HUES48 (cell line): ENCODE results near the gene IL10.
"Not testable (repeated sequence)": the region's sequence is repeated elsewhere in the genome, so short reads cannot be mapped to it uniquely, and the experiment has no call there.

Experiments
- H3K27ac ChIP-seq: one replicate; pipeline ENCODE4 v1.7.0; 2013; ENCODE audit warnings: low read depth, low read length, inconsistent platforms
- H3K27me3 ChIP-seq: 2 replicates; pipeline ENCODE4 v1.6.1; 2013; ENCODE audit warnings: mild to moderate bottlenecking, low read length; ENCODE audit not compliant: control insufficient read depth, insufficient read depth
- H3K36me3 ChIP-seq: 2 replicates; pipeline ENCODE4 v1.6.1; 2013; ENCODE audit warnings: low read length; ENCODE audit not compliant: control insufficient read depth, insufficient read depth
- H3K4me1 ChIP-seq: 2 replicates; pipeline ENCODE4 v1.6.1; 2013; ENCODE audit warnings: mild to moderate bottlenecking, low read length; ENCODE audit not compliant: control insufficient read depth, insufficient read depth
- H3K4me3 ChIP-seq: 2 replicates; pipeline ENCODE4 v1.5.1; 2013; ENCODE audit warnings: mild to moderate bottlenecking, low read depth, low read length
- H3K9ac ChIP-seq: 2 replicates; pipeline ENCODE4 v1.6.1; 2013; ENCODE audit warnings: mild to moderate bottlenecking, low read depth, low read length, moderate library complexity
- H3K9me3 ChIP-seq: 2 replicates; pipeline ENCODE4 v1.6.1; 2013; ENCODE audit warnings: low read length; ENCODE audit not compliant: control insufficient read depth, insufficient read depth

The IL10 gene

GRCh38 chr1:206778031-206778430 is 5.7 kb upstream of the IL10 start:
- Histone ChIP-seq H3K4me1 (no peaks in the 10 kb centered on the region), H3K4me3 (no peak overlapping the region), H3K36me3 (no peaks in the 10 kb centered on the region), H3K9me3 (no peaks in the 10 kb centered on the region), H3K27me3 (no peaks in the 10 kb centered on the region), H3K9ac (no peak overlapping the region), H3K27ac (no peak overlapping the region)

DNA sequence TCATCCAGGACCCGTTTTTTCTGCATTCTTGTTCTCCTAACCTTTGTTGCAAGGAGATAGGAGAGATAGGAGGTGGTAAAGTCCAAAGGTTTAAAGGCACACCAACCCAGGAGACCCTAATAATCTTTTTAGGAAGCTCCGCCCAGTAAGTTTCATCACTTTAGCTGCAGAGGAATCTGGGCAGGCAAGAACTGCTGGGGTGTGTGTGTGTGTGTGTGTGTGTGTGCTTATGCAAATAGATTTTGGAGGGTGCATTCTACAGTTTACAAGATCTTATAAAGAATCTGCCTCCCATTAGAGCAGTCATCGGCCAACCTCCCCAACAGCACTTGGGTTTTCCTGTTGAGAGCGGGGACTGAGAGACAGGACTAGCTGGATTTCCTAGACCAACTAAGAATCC is 3.9 kb upstream of the IL10 start:
- Histone ChIP-seq H3K27ac (no peak overlapping the region), H3K9me3 (no peaks in the 10 kb centered on the region), H3K27me3 (no peaks in the 10 kb centered on the region), H3K36me3 (no peaks in the 10 kb centered on the region), H3K4me3 (no peak overlapping the region), H3K4me1 (no peaks in the 10 kb centered on the region), H3K9ac (no peak overlapping the region)

DNA sequence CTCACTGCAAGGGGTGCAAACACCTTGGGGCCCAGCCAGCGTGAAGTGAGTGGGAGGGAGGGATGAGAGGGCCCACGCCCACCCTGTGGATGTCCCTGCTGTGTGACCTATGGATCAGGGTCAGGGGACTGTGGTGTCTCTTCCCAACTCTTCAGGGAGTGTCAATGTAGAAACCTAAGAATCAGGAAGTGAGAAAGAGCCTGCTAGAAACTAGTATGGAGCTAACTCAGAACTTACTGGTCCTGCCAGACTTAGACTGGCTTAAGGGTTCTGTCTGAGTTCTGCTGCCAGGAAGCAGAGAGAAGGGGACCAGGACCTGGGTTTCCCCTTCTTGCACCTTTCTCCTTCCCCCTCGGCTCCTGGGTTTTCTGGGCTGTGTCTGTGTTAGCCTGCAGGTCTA is 1.8 kb upstream of the IL10 start:
- Histone ChIP-seq H3K27ac (no peak overlapping the region), H3K27me3 (no peaks in the 10 kb centered on the region), H3K9ac (no peak overlapping the region), H3K9me3 (no peaks in the 10 kb centered on the region), H3K4me3 (no peak overlapping the region), H3K4me1 (peaks cover 10% of the 10 kb centered on the region), H3K36me3 (no peaks in the 10 kb centered on the region)

DNA sequence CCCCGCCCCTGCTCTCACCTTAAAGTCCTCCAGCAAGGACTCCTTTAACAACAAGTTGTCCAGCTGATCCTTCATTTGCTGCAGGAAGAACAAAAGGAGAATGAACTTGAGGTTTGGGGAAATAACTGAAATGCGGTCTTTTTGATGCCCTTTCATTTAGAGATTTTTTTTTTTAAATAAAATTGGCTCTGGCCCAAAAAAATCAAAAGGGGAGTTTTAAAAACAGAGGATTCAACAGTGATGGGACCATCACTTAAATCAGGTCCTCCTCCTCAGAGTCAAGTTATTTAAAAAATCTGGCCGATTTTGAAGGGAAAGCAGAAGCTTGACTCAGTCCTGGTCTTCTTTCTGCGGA is 979 bp downstream of the IL10 start:
- Histone ChIP-seq H3K9me3 (no peaks in the 10 kb centered on the region), H3K4me3 (no peak overlapping the region), H3K9ac (no peak overlapping the region), H3K27ac (no peak overlapping the region), H3K36me3 (no peaks in the 10 kb centered on the region), H3K4me1 (peaks cover 21% of the 10 kb centered on the region), H3K27me3 (no peaks in the 10 kb centered on the region)

DNA sequence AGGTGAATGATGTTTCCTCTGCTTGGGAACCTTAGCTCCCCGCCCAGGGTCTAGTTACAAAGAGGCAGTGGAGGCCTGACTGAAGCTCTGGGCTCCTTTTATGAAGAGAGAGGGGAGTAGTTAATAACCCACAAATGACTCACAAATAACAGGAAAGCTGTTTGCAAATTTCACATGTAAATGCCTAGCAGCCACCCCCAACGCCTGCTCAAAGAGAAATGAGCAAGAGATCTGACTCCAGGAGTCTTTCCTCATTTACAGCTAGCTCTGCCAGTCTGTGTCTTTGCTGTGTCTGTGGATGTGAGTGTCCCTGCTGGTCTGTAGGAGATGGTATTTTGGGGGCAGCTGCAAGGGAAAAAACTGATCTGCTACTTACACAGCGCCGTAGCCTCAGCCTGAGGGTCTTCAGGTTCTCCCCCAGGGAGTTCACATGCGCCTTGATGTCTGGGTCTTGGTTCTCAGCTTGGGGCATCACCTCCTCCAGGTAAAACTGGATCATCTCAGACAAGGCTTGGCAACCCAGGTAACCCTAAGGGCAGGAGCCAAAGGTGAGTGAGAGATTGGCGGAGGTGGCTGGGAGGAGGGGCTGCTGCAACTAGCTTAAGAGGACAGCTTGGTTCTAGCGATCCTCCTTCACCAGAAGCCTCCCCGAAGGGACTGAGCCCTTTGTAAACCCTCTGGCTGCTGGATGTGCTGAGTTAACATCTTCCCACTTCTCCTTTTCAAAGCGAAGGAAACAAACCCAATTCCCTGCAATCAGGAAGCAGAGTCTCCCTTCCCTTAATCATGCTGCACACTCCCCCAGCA is 1.6 kb downstream of the IL10 start, which contains the start of gene IL19:
Gene IL19 (plus strand): TSS at position 243 of the 807 bp plus-strand sequence. CDS start 65,890 bp downstream, outside the sequence.
- no peaks in the 10 kb centered on the region for H3K27me3 ChIP-seq
- H3K36me3 ChIP-seq, result no peaks in the 10 kb centered on the region
- H3K27ac ChIP-seq, result peak within 1 kb of the TSS; percentile 22
- no peak within 1 kb of the TSS for H3K4me3 ChIP-seq
- H3K4me1 ChIP-seq, result peaks cover 21% of the 10 kb centered on the region
- no peak within 1 kb of the TSS for H3K9ac ChIP-seq
- no peaks in the 10 kb centered on the region for H3K9me3 ChIP-seq

GRCh38 chr1:206769304-206769731 is 3.0 kb downstream of the IL10 start:
- Histone ChIP-seq H3K27ac (no peak overlapping the region), H3K9me3 (no peaks in the 10 kb centered on the region), H3K4me1 (peaks cover 21% of the 10 kb centered on the region), H3K27me3 (no peaks in the 10 kb centered on the region), H3K9ac (no peak overlapping the region), H3K4me3 (no peak overlapping the region), H3K36me3 (no peaks in the 10 kb centered on the region)

GRCh38 chr1:206768472-206769303 is 3.6 kb downstream of the IL10 start:
- Histone ChIP-seq H3K4me3 (no peak overlapping the region), H3K9me3 (no peaks in the 10 kb centered on the region), H3K27ac (no peak overlapping the region), H3K4me1 (peaks cover 21% of the 10 kb centered on the region), H3K27me3 (no peaks in the 10 kb centered on the region), H3K9ac (no peak overlapping the region), H3K36me3 (no peaks in the 10 kb centered on the region)

DNA sequence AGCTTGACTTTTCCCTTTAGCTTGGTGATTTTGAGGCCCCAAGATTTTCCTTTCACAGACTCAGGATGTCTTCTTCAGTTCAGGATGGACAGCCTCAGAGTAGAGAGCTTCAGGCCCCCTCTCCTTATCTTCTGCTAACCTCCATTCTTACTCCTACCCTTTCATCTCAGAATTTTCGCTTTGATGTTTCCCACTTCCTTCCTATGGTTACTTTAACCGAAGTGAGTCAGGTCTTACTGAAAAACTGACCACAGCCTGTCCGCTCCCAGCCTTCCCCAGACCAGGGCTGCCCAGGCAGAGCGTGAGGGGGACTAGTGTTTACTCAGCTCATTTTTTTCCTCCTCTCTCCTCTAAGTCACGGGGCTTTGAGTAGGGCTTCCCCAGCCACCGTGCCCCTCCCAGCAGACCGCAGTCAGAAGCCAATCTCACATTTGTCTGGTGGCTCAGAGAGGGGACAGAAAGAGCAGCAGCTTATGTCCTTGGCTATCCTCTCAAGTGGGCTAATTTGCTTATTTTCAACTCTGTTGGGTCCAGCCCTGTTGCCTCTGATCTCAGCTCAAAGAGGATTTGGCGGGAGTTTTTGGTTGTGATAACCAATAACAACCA is 5.9 kb downstream of the IL10 start:
- Histone ChIP-seq H3K4me3 (no peak overlapping the region), H3K4me1 (peaks cover 21% of the 10 kb centered on the region), H3K27ac (no peak overlapping the region)

GRCh38 chr1:206765771-206766170 is 6.5 kb downstream of the IL10 start:
- H3K9me3 ChIP-seq, H3K27ac ChIP-seq, H3K27me3 ChIP-seq, H3K4me3 ChIP-seq, H3K9ac ChIP-seq, H3K36me3 ChIP-seq: not testable (repeated sequence)
- peaks cover 18% of the 10 kb centered on the region for H3K4me1 ChIP-seq

More for the DNA sequence above, 5.9 kb downstream of the IL10 start:
- Histone ChIP-seq H3K9ac (no peak overlapping the region), H3K27me3 (no peaks in the 10 kb centered on the region), H3K36me3 (no peaks in the 10 kb centered on the region), H3K9me3 (no peaks in the 10 kb centered on the region)

- not testable (repeated sequence) for H3K27me3 ChIP-seq, H3K9me3 ChIP-seq
Measured at GRCh38 chr1:206762741-206763364, 9.4 kb downstream of the IL10 start.

More at GRCh38 chr1:206762741-206763364, 9.4 kb downstream of the IL10 start:
- H3K4me1 ChIP-seq, H3K9ac ChIP-seq, H3K27ac ChIP-seq, H3K36me3 ChIP-seq, H3K4me3 ChIP-seq: not testable (repeated sequence)
